ENCODE measurements around the gene NCAPD2.
"Not testable (repeated sequence)": the region's sequence is repeated elsewhere in the genome, so short reads cannot be mapped to it uniquely, and the experiment has no call there.

NCAPD2 gene

DNA sequence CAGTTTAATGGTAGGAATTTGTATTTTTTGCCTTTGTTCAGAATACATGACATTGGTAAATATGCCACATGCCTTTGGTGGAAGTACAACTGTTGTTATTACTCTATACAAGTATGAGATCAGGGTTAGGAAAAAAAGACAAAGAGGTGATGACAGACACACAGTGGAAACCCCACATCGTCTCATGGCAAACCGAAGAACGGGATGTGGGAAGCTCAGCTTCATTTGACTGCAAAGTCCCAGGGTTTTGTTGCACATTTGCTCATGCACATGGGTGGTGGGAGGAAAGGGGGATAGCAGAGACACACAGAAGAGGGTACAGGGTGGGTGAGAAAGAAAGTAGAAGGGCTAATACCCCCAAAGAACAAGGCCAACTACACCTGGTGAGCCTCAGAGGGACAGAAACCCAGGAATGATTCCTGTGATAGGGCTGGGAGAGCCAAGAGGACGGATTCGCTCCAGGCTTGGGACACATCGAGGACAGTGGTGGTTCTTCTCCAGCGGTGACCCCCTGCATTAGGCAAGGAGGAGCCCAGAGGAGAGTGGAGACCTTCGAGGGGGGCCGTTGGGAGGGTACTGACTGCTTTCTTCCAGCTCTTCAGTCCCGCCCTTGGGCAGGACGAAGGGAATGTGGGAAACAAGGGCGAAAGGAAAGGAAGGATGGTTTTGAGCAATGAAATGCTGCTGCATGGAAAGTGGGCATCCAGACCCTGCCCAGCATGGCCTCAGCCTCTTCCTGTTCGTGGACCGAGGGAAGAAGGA, 31.5 kb upstream of the NCAPD2 start:
- no peak for DNase-seq (ENCODE audit: insufficient read length, low spot score)
- FAIRE-seq, result no peak

DNA sequence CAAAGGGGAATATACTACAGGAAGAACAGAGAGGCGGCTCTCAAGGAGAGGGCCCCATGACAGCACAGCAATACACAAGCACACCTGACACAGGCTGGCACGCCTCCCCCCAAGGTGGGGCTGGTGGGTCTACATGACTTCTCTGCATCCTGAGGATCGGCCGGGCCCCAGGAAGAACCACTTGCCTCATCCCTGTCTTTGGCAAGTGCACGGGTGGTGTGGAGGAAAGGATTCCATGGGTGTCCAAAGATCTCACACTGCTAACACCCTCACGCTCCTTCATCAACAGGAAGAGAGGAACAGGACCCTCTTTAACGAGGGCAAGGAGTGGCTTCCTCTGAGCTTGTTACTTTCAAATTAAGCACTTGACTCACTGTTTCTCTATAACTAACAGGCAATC, 30.7 kb upstream of the NCAPD2 start:
- DNase-seq (ENCODE audit: insufficient read length, low spot score) (no peak), FAIRE-seq (no peak)

DNA sequence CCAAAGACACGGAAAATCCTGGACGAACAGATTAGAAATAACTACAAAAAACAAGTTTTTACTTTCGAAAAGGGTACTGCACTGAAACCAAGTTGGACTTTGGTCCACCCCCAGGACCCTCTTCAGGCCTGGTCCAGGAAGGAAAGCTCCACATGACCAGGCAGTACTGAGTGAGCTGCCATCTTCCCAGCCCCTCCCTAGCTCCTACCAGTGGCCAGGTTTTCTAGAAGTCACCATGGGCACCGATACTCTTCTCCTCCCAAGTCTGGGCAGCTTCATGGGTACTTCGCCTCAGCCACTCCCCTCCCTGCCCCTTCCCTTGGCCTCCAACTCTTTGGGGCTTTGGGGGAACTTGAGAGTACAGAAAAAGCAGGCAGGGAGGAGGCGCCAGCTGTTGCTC, 30.0 kb upstream of the NCAPD2 start:
- FAIRE-seq (no peak), DNase-seq (ENCODE audit: insufficient read length, low spot score) (no peak)

DNA sequence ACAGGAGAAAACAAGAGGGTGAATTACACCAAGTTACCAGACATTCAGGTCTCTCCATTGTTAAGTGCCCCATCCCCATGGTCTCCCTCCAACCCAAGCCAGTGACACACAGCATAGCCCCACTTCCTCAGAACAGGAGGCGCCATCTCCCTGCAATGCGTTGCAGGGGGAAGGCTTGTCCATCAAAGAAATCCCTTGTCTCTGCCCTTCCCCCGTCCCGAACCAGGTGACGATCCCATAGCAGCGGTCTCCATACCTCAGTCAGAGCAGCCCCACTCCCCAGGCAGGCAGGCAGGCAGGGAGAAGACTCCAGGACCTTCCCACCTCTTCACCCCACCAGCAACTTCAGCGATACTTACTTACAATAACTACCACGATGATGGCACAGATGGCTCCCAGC, 29.4 kb upstream of the NCAPD2 start:
- FAIRE-seq (no peak), DNase-seq (ENCODE audit: insufficient read length, low spot score) (no peak)

DNA sequence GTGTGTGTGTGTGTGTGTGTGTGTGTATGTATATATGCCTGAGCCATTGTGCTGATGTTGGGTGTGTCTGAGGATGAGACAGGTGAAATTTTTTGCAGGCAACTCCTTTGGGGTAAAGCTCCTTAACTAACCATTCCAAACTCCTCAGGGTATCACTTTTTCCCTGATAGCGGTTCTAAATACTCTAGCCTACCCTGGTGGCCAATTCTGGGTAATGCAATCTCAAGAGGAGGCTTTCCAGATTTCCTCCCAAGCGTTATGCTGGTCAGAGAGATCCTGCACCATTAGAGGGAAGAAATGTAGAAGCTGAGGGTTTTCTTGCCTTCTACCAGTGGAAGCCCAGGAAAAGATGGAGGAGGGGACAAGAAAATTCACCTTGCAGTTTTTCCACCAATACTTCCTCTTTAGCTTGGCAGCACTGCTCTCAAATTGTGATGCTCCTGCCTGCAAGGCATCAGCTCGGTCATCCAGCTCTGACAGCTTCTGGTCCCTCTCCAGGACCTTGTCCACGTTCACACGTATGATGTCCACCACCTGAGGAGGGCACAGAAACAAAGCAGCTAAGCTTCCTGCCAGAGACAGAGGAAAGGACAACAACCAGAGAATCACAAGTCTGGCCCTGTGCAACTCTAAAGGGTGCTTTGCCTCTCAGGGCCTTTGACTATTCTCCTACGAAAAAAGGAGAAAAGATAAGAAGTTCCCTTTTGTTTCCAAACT, 28.3 kb upstream of the NCAPD2 start:
- FAIRE-seq (peak; percentile 83), DNase-seq (ENCODE audit: insufficient read length, low spot score) (no peak)

DNA sequence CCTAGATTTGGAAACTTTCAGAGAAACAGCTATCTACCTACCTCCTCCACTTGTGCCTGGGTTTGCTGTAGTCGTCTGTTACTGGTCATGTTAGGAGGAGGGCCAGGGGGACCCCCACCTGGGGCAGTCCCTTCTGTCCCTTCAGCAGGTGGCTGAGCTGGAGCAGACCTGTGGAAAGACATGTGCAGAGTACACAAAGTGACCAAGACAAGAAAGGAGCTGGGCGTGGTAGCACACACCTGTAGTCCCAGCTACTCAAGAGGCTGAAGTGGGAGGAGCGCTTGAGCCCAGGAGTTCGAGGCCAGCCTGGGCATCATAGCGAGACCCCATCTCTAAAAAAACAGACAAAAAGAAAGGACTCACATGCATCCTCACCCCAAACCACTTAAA, 27.7 kb upstream of the NCAPD2 start:
- no peak for DNase-seq (ENCODE audit: insufficient read length, low spot score)
- FAIRE-seq, result no peak

DNA sequence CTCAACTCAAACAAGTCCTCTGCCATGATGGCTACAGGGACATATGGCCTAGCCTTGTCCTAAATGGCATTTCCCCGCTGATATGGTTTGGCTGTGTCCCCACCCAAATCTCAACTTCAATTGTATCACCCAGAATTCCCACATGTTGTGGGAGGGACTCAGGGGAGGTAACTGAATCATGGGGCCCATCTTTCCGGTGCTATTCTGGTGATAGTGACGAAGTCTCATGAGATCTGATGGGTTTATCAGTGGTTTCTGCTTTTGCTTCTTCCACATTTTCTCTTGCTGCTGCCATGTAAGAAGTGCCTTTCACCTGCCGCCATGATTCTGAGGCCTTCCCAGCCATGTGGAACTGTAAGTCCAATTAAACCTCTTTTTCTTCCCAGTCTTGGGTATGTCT, 27.2 kb upstream of the NCAPD2 start:
- not testable (repeated sequence) for FAIRE-seq

DNA sequence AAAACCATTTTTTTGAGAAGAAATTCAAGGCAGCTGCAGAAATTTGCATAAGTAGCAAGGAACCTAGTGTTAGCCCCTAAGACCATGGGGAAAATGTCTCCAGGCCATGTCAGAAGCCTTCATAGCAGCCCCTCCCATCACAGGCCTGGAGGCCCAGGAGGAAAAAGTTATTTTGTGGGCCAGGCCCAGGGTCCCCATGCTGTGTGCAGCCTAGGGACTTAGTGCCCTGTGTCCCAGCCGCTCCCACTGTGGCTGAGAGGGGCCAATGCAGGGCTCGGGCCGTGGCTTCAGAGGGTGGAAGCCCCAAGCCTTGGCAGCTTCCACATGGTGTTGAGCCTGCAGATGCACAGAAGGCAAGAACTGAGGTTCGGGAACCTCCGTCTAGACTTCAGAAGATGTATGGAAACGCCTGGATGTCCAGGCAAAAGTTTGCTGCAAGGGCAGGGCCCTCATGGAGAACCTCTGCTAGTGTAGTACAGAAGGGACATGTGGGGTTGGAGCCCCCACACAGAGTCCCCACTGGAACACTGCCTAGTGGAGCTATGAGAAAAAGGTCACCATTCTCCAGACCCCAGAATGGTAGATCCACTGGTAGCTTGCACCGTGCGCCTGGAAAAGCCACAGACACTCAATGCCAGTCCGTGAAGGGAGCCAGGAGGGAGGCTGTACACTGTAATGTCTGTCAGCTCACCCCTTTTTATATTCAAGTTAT, 26.2 kb upstream of the NCAPD2 start:
- DNase-seq (ENCODE audit: insufficient read length, low spot score); FAIRE-seq: not testable (repeated sequence)

More for the DNA sequence above, 27.2 kb upstream of the NCAPD2 start:
- not testable (repeated sequence) for DNase-seq (ENCODE audit: insufficient read length, low spot score)

DNA sequence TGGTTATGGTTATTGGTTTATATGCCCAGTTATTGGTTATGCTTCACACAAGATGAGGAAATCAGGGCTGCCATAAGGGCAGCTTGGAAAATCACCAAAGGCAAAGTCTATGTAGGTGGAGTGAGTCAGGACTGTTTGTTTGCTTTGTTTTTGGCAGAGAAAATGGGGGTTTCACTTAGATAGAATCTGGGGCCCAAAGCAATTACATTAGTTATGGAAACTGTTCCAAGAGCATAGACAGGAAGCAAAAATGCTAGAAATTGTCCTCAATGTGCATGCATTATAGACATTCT, 25.7 kb upstream of the NCAPD2 start:
- DNase-seq (ENCODE audit: insufficient read length, low spot score) (no peak), FAIRE-seq (no peak)

DNA sequence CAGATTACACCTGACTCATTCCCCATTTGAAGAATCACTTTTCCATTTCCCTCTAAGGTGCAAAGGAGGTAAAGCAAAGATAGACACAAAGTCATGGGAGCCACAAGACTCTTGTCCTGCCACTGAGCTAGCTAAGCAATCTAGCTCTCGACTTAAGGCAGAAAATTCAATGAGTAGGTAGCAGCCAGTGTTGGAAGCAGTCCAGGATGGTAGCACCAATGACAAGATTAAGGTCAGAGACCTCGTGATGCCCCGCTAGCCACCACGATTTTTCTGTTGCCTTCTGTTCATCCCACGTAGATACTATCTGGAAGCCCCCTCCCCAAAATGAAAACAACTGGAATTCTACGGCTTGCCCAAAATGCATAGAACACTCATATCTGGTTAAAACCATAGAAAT, 24.8 kb upstream of the NCAPD2 start:
- no peak for DNase-seq (ENCODE audit: insufficient read length, low spot score)

DNA sequence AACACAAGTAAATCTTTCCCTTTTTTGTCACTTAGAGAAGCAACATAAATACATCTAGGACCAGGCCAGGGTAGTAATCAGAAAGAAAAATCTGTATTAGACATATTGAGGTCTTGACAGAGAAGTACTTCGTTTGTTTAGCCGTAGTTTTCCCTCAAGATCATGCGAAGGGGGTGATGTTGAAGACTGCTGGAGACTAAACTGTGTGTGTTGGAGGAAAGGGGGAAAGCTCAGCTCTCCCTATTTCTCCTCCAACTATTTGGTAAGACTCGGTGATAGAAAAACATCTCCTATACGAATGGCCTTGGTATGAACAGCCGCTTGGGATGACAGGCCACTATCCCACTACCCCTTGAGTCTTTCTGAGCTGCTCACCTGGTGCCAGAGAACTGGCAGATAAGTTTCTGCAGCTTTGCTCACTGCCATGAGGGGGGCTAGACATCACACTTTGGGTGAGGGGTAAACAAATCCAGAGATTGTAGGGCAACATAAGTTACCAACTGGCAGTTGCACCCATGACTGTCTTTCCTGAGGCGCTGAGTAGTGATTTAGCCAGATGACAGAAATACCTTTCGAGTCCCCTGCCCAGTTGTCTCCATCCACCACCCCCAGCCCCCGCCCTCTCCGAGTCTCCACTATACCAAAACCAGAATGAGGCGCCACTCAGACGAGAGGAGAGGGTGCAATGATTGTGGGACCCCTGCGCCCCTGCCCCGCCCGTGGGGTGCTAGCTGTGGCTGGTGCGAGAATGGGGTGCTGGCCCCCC, 24.1 kb upstream of the NCAPD2 start:
- no peak for DNase-seq (ENCODE audit: insufficient read length, low spot score)
- peak; percentile 62 for FAIRE-seq

More for the DNA sequence above, 24.8 kb upstream of the NCAPD2 start:
- FAIRE-seq, result no peak

DNA sequence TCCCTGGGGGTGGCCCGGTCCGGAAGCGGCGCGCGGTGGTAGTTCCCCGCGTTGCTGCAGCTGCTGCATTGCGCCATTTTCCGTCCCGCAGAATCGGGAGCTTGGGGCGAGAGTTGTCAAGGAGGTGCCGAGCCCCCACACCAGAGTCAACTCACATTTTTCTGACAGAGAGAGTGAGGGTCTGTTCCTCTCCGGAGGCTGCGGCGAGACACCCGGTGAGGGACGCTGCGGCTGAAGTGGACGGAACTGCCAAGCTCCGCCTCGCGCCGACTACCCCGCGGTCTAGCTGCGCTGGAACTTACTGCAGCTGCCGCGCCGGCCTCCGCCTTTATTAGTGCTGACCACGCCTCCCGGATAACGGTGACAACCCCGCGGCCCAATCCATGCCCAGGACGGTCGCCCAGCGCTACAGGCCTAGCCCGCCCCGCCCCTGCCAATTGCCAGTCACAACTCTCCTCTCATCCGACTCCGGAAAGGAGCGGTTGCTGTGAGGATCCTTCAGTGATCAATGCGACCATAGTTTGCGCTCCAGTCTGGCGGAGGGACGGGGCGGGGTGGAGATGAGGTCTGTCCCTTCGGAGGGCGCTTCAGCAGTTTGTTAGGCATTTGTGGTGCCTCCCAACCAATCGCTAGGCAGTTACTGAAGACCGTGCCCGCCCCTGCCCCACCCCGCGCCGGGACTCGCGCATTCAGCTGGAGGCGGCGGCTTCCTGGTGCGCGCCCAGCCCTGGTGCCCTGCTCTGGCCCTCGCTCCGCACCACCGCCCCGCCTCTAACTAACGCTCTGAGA, 23.3 kb upstream of the NCAPD2 start, which contains the start of gene VAMP1:
TSS of gene VAMP1 (minus strand) at position 303 of the 789 bp plus-strand sequence. CDS start at position 157, 146 bp downstream.
- FAIRE-seq (peak; percentile 93), DNase-seq (ENCODE audit: insufficient read length, low spot score) (peak; percentile 89)

DNA sequence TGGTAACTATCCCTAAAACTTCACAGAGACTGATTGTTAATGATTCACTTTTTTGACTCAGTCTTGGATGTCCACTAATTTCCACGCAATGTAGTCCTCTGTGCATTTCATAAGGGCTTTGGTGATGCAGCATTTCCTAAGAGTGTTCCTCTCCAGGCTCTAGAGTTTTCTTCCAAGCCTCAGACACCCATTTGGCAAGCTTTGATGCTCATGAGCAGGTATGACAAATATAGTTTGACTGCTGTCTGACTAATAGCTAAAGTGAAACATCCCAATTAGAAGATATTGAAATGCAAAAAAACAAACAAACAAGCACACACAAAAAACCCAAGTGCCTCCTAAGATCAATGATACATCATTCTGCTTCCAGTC, 21.9 kb upstream of the NCAPD2 start:
- no peak for DNase-seq (ENCODE audit: insufficient read length, low spot score)
- FAIRE-seq, result no peak

DNA sequence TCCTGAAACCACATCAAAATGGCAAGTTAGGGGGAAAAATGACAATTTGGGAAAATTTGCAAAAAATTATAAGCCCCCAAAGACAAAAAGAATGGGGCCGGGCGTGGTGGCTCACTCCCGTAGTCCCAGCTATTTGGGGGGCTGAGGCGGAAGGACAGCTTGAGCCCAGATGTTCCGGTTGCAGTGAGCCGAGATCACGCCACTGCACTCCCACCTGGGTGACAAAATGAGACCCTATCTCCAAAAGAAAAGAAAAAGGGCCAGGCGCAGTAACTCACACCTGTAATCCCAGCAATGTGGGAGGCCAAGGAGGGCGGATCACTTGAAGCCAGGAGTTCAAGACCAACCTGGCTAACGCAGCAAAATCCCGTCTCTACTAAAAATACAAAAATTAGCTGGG, 21.4 kb upstream of the NCAPD2 start:
- FAIRE-seq, result no peak
- no peak for DNase-seq (ENCODE audit: insufficient read length, low spot score)

DNA sequence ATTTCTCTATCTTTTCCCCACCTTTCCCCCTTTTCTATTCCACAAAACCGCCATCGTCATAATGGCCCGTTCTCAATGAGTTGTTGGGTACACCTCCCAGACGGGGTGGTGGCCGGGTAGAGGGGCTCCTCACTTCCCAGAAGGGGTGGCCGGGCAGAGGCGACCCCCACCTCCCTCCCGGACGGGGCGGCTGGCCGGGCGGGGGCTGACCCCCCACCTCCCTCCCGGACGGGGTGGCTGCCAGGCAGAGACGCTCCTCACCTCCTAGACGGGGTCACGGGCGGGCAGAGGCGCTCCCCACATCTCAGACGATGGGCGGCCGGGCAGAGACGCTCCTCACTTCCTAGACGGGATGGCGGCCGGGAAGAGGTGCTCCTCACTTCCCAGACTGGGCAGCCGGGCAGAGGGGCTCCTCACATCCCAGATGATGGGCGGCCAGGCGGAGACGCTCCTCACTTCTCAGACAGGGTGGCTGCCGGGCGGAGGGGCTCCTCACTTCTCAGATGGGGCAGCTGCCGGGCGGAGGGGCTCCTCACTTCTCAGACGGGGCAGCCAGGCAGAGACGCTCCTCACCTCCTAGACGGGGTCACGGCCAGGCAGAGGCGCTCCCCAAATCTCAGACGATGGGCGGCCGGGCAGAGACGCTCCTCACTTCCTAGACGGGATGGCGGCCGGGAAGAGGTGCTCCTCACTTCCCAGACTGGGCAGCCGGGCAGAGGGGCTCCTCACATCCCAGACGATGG, 18.5 kb upstream of the NCAPD2 start:
- not testable (repeated sequence) for DNase-seq (ENCODE audit: insufficient read length, low spot score); FAIRE-seq

DNA sequence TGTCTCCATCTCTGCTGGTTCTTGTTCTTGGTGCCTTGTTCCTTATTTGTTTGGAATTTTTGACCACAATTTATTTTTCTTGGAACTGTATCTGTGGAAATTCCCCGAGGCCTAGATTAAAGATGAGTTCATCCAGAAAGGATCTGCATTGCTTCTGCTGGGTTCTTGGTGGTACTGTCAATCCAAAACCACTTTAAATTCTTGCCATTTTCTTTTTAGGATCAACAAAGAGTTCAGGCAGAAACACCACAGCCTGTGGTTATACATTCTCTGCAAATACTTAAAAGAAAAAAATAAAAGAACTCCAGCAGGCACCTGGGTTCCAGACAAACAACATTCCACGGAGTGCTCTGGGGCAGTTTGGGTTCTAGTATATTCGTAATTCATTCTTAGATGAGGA, 17.4 kb upstream of the NCAPD2 start:
- FAIRE-seq, result no peak
- DNase-seq (ENCODE audit: insufficient read length, low spot score), result no peak

DNA sequence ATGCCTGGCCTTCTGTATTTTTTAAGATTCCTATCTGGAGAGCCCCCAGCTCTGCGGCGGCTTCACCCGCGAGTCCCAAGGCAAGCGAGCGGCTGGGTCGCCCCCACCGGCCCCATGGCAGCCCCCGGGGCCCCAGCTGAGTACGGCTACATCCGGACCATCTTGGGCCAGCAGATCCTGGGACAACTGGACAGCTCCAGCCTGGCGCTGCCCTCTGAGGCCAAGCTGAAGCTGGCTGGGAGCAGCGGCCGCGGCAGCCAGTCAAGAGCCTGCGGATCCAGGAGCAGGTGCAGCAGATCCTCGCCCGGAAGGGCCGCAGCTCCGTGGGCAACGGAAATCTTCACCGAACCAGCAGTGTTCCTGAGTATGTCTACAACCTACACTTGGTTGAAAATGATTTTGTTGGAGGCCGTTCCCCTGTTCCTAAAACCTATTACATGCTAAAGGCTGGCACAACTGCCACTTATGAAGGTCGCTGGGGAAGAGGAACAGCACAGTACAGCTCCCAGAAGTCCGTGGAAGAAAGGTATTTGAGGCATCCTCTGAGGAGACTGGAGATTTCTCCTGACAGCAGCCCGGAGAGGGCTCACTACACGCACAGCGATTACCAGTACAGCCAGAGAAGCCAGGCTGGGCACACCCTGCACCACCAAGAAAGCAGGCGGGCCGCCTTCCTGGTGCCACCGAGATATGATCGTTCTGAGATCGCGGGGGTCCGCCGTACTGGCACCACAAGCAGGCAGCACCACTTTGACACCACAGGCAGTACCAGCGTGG, 16.1 kb upstream of the NCAPD2 start:
- not testable (repeated sequence) for DNase-seq (ENCODE audit: insufficient read length, low spot score); FAIRE-seq

DNA sequence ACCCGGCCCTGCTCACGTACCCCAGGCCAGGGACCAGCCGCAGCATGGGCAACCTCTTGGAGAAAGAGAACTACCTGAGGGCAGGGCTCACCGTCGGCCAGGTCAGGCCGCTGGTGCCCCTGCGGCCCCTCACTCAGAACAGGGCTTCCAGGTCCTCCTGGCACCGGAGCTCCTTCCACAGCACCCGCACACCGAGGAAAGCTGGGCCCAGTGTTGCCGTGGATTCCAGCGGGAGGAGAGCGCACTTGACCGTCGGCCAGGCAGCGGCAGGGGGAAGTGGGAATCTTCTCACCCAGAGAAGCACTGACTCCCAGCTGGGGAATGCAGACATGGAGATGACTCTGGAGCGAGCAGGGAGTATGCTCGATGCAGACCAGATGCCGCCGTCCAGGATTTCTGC, 15.5 kb upstream of the NCAPD2 start:
- no peak for DNase-seq (ENCODE audit: insufficient read length, low spot score)
- no peak for FAIRE-seq

DNA sequence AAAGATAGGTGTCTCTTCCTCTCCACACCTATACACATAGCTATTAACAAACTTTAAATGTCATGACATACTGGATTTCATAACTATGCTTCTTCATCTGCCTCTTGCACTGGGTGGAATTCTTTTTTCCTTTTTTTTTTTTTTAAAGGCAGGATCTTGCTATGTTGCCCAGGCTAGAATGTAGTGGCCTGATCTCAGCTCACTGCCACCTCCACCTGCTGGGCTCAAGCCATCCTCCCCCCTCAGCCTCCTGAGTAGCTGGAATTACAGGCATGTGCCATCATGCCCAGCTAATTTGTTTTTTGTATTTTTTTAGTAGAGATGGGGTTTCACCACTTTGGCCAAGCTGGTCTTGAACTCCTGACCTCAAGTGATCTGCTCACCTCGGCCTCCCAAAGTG, 5.7 kb upstream of the NCAPD2 start:
- FAIRE-seq (no peak), DNase-seq (ENCODE audit: insufficient read length, low spot score) (no peak)
